GM04503 (cell line): ENCODE measurements around the gene CCSER1.
"Not testable (repeated sequence)": the region's sequence is repeated elsewhere in the genome, so short reads cannot be mapped to it uniquely, and the experiment has no call there.

Source experiments
- DNase-seq: peaks from one replicate; pipeline ENCODE4 v3.0.0-alpha.2; 2012; ENCODE audit warnings: low read depth

CCSER1 gene

GRCh38 chr4:91284480-91284879 lies 1157.3 kb downstream of the CCSER1 start:
- no peak for DNase-seq

- no peak for DNase-seq
These were observed 1158.3 kb downstream of the CCSER1 start for GRCh38 chr4:91285487-91285886.

GRCh38 chr4:91288702-91289311 lies 1161.6 kb downstream of the CCSER1 start:
- DNase-seq: no peak

- DNase-seq: no peak
These were observed 1171.0 kb downstream of the CCSER1 start for GRCh38 chr4:91298156-91298700.

- no peak for DNase-seq
These were observed 1171.6 kb downstream of the CCSER1 start for GRCh38 chr4:91298824-91299223.

- no peak for DNase-seq
These were observed 1174.9 kb downstream of the CCSER1 start for GRCh38 chr4:91302120-91302519.

- no peak for DNase-seq
These were observed 1177.1 kb downstream of the CCSER1 start for GRCh38 chr4:91304292-91304691.

GRCh38 chr4:91317434-91317833 lies 1190.2 kb downstream of the CCSER1 start:
- no peak for DNase-seq

GRCh38 chr4:91319556-91320268 lies 1192.5 kb downstream of the CCSER1 start:
- DNase-seq: no peak

- no peak for DNase-seq
These were observed 1195.8 kb downstream of the CCSER1 start for GRCh38 chr4:91322961-91323360.

GRCh38 chr4:91325495-91325894 lies 1198.3 kb downstream of the CCSER1 start:
- no peak for DNase-seq

GRCh38 chr4:91326167-91326566 lies 1199.0 kb downstream of the CCSER1 start:
- not testable (repeated sequence) for DNase-seq

GRCh38 chr4:91330555-91331137 lies 1203.5 kb downstream of the CCSER1 start:
- no peak for DNase-seq

- no peak for DNase-seq
These were observed 1213.6 kb downstream of the CCSER1 start for GRCh38 chr4:91340822-91341221.

- DNase-seq: no peak
These were observed 1218.4 kb downstream of the CCSER1 start for GRCh38 chr4:91345632-91346031.

- not testable (repeated sequence) for DNase-seq
These were observed 1229.3 kb downstream of the CCSER1 start for GRCh38 chr4:91356496-91356895.

GRCh38 chr4:91358016-91358415 lies 1230.8 kb downstream of the CCSER1 start:
- not testable (repeated sequence) for DNase-seq

GRCh38 chr4:91358621-91359020 lies 1231.4 kb downstream of the CCSER1 start:
- not testable (repeated sequence) for DNase-seq

- DNase-seq: no peak
These were observed 1232.1 kb downstream of the CCSER1 start for GRCh38 chr4:91359041-91360031.

- no peak for DNase-seq
These were observed 1234.9 kb downstream of the CCSER1 start for GRCh38 chr4:91362125-91362524.

GRCh38 chr4:91366554-91366953 lies 1239.4 kb downstream of the CCSER1 start:
- DNase-seq: no peak

- DNase-seq: no peak
These were observed 1241.9 kb downstream of the CCSER1 start for GRCh38 chr4:91369116-91369515.
